ENCODE results near the gene RFX3. TPM values are rescaled to one million over a fixed set of nuclear protein-coding genes. Genes with fewer than 3 reads are reported as not detected.

RFX3 gene
- total and polyA plus RNA-seq, 2 of the 13 experiments (the other 11 are each of a cell fraction or from before 2014, with no cell fraction given): 2.7 to 5.3 TPM

DNA sequence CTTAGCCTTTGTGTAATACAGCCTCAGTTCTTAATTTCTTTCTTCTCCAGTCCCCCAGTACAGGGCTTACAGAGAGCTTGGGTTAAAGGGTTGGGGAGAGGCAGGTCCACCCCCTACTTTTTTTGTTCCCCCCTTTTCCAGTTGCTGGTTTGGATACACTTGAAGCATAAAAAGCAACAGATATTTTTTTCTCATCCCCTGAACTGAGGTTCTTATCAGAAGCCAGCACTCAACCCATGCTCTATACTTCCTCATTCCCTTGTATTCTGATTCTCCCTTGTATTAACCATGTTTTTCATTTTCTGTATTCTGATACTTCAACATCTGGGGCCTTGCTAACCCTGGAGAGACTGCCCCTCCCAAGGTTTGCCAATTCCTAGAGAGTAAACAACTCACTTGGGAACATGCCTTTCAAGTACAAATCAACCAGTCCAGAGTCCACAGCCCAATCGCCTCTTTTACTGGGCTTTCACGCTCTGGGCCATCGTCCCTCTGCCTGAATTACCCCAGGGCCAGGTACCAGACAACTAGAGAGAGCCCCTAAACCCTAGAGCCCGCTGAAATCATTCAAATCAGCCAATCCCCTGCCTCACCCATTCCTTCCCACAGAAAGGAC is 348.5 kb downstream of the RFX3 start (continued):
- TF ChIP-seq, protein P1, sequence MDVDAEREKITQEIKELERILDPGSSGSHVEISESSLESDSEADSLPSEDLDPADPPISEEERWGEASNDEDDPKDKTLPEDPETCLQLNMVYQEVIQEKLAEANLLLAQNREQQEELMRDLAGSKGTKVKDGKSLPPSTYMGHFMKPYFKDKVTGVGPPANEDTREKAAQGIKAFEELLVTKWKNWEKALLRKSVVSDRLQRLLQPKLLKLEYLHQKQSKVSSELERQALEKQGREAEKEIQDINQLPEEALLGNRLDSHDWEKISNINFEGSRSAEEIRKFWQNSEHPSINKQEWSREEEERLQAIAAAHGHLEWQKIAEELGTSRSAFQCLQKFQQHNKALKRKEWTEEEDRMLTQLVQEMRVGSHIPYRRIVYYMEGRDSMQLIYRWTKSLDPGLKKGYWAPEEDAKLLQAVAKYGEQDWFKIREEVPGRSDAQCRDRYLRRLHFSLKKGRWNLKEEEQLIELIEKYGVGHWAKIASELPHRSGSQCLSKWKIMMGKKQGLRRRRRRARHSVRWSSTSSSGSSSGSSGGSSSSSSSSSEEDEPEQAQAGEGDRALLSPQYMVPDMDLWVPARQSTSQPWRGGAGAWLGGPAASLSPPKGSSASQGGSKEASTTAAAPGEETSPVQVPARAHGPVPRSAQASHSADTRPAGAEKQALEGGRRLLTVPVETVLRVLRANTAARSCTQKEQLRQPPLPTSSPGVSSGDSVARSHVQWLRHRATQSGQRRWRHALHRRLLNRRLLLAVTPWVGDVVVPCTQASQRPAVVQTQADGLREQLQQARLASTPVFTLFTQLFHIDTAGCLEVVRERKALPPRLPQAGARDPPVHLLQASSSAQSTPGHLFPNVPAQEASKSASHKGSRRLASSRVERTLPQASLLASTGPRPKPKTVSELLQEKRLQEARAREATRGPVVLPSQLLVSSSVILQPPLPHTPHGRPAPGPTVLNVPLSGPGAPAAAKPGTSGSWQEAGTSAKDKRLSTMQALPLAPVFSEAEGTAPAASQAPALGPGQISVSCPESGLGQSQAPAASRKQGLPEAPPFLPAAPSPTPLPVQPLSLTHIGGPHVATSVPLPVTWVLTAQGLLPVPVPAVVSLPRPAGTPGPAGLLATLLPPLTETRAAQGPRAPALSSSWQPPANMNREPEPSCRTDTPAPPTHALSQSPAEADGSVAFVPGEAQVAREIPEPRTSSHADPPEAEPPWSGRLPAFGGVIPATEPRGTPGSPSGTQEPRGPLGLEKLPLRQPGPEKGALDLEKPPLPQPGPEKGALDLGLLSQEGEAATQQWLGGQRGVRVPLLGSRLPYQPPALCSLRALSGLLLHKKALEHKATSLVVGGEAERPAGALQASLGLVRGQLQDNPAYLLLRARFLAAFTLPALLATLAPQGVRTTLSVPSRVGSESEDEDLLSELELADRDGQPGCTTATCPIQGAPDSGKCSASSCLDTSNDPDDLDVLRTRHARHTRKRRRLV (CRISPR knock-in tag; IDR thresholded peaks at IDR 0.05): no peak
- TF ChIP-seq EP300 (IDR thresholded peaks at IDR 0.05; ENCODE audit: low read depth in 2 of 2, low read length in 2 of 2) (peak in 1 of 2 experiments; percentile 85; a peak in 2 of 4 replicates), EP300 (CRISPR knock-in tag; IDR thresholded peaks at IDR 0.05; ENCODE audit: borderline replicate concordance) (peak; percentile 27; the same call in 1 of the 2 replicates), SOX5 (CRISPR knock-in tag; IDR thresholded peaks at IDR 0.05; ENCODE audit: borderline replicate concordance) (peak; percentile 55; the same call in 1 of the 2 replicates), ZNF660 (CRISPR knock-in tag; IDR thresholded peaks at IDR 0.05; ENCODE audit: borderline replicate concordance, low read depth) (no peak), GPN1 (CRISPR knock-in tag; IDR thresholded peaks at IDR 0.05; ENCODE audit: borderline replicate concordance) (no peak), KAT8 (CRISPR knock-in tag; IDR thresholded peaks at IDR 0.05) (no peak), ELF4 (CRISPR knock-in tag; IDR thresholded peaks at IDR 0.05; ENCODE audit: borderline replicate concordance) (no peak), SP2 (CRISPR knock-in tag; IDR thresholded peaks at IDR 0.05) (no peak), SYNCRIP (IDR thresholded peaks at IDR 0.05; ENCODE audit: insufficient read depth, low read depth, low read length) (no peak), NKX3-1 (CRISPR knock-in tag; IDR thresholded peaks at IDR 0.05) (no peak)
- TF ChIP-seq, protein P2, sequence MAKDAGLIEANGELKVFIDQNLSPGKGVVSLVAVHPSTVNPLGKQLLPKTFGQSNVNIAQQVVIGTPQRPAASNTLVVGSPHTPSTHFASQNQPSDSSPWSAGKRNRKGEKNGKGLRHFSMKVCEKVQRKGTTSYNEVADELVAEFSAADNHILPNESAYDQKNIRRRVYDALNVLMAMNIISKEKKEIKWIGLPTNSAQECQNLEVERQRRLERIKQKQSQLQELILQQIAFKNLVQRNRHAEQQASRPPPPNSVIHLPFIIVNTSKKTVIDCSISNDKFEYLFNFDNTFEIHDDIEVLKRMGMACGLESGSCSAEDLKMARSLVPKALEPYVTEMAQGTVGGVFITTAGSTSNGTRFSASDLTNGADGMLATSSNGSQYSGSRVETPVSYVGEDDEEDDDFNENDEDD (CRISPR knock-in tag; IDR thresholded peaks at IDR 0.05; ENCODE audit: borderline replicate concordance): no peak
- TF ChIP-seq, protein P3, sequence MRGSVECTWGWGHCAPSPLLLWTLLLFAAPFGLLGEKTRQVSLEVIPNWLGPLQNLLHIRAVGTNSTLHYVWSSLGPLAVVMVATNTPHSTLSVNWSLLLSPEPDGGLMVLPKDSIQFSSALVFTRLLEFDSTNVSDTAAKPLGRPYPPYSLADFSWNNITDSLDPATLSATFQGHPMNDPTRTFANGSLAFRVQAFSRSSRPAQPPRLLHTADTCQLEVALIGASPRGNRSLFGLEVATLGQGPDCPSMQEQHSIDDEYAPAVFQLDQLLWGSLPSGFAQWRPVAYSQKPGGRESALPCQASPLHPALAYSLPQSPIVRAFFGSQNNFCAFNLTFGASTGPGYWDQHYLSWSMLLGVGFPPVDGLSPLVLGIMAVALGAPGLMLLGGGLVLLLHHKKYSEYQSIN (CRISPR knock-in tag; IDR thresholded peaks at IDR 0.05; ENCODE audit: borderline replicate concordance): no peak

Measured in HepG2 (cell line).